ENCODE results near the gene NDUFS1. TPM values are rescaled to one million over a fixed set of nuclear protein-coding genes. Genes with fewer than 3 reads are reported as not detected.

The NDUFS1 gene
- total and polyA plus RNA-seq, 2 of the 8 experiments (the other 6 are each of a cell fraction or from before 2014, with no cell fraction given), result 42.1 to 97.0 TPM

DNA sequence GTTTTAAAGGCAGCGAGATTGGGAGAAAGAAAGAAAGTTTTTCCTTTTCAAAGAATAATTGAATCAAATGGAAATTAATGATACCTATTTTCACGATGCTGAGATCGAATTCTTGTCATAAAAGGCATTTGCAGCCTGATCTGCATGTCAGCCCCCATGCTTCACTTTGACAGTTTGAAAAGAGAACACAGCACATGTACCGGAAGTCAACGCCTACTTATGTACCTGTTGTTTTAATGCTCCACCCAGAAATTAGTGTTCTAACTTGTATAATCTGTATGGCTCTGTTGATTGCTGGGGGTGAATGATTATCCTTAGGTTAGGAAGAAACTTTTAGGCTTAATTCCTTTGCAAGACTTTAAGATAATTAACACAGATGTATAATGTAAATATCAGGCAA, 31.4 kb upstream of the NDUFS1 start:
- Histone ChIP-seq H3K36me3 (ENCODE audit: control insufficient read depth in 2 of 4, insufficient read depth in 4 of 4, low read length in 3 of 4) (no peaks in the 10 kb centered on the region), H2AFZ (ENCODE audit: low read length) (no peak overlapping the region), H3K4me2 (ENCODE audit: insufficient read depth in 1 of 2, low read depth in 2 of 2, low read length in 2 of 2) (no peak overlapping the region), H3K9ac (replicated peaks in 1 of 4; ENCODE audit: extremely low read depth in 1 of 4, low read depth in 3 of 4, low read length in 3 of 4) (no peak overlapping the region), H2BK12ac (ENCODE audit: low read depth, low read length) (no peak overlapping the region), H3K23ac (ENCODE audit: insufficient read length) (no peak overlapping the region), H3K56ac (replicated peaks; ENCODE audit: insufficient read length, low read depth, low read length) (no peak overlapping the region), H2BK120ac (replicated peaks; ENCODE audit: low read depth, low read length) (no peak overlapping the region), H3K18ac (ENCODE audit: extremely low read depth, low read length) (no peak overlapping the region), H3K14ac (ENCODE audit: insufficient read length) (no peak overlapping the region), H4K5ac (ENCODE audit: insufficient read length, low read depth, low read length) (no peak overlapping the region), H4K91ac (replicated peaks; ENCODE audit: insufficient read length, low read length) (no peak overlapping the region), H2BK5ac (ENCODE audit: low read depth, low read length) (no peak overlapping the region), H2BK20ac (ENCODE audit: low read length) (no peak overlapping the region), H3K23me2 (ENCODE audit: low read depth, low read length) (peaks cover 2% of the 10 kb centered on the region; the same call in 1 of the 2 replicates), H4K8ac (ENCODE audit: extremely low read depth, insufficient read depth, low read length) (no peak overlapping the region), H3K79me1 (ENCODE audit: low read depth, low read length) (no peaks in the 10 kb centered on the region), H4K20me1 (replicated peaks in 1 of 2; ENCODE audit: control insufficient read depth in 1 of 2, insufficient read depth in 2 of 2, low read length in 2 of 2) (no peaks in the 10 kb centered on the region), H3K4me1 (replicated peaks in 1 of 4; ENCODE audit: control insufficient read depth in 3 of 4, insufficient read depth in 4 of 4, low read length in 3 of 4) (no peaks in the 10 kb centered on the region), H3K27me3 (replicated peaks in 1 of 4; ENCODE audit: control insufficient read depth in 3 of 4, extremely low read depth in 1 of 4, insufficient read depth in 3 of 4, low read length in 3 of 4) (no peaks in the 10 kb centered on the region), H3K79me2 (ENCODE audit: control insufficient read depth in 1 of 2, insufficient read depth in 2 of 2, low read length in 2 of 2) (no peaks in the 10 kb centered on the region), H3K9me3 (ENCODE audit: insufficient read depth in 2 of 2, low read depth in 1 of 2, low read length in 1 of 2) (no peaks in the 10 kb centered on the region), H3K27ac (ENCODE audit: low read depth, low read length) (no peak overlapping the region), H3K4ac (replicated peaks; ENCODE audit: insufficient read length, low read depth, low read length) (no peak overlapping the region), H3K4me3 (ENCODE audit: extremely low read depth in 1 of 4, insufficient read depth in 2 of 4, low read depth in 3 of 4, low read length in 4 of 4) (no peak overlapping the region), H2AK5ac (ENCODE audit: low read depth, low read length) (no peak overlapping the region), H2BK15ac (ENCODE audit: low read length) (no peak overlapping the region)
- ChIA-PET POLR2A (ENCODE audit: partially characterized antibody) (no interaction called here), CTCF (ENCODE audit: partially characterized antibody) (no interaction called here)
- DNase-seq (ENCODE audit: low read depth in 1 of 2, low spot score in 2 of 2) (no peak), FAIRE-seq (no peak)
- 87% methylated on average over 5 of the region's 5 CpGs; no CpG with 5 or more reads in 1 of the 2 experiments for WGBS, 2 experiments (ENCODE audit: extremely low coverage in 1 of 2, insufficient coverage in 1 of 2, insufficient read length in 1 of 2, insufficient replicate concordance in 2 of 2, low coverage in 1 of 2, low lambda C conversion rate in 2 of 2, missing lambda C conversion rate in 1 of 2)
- TF ChIP-seq TAF1 (IDR thresholded peaks at IDR 0.05; ENCODE audit: low read depth, low read length) (no peak), RFX5 (IDR thresholded peaks at IDR 0.05; ENCODE audit: borderline replicate concordance, low read depth, low read length) (no peak), SIX5 (IDR thresholded peaks at IDR 0.05; ENCODE audit: low read depth, low read length) (no peak), POLR2AphosphoS5 (IDR thresholded peaks at IDR 0.05; ENCODE audit: low read depth, low read length) (no peak), HDAC6 (IDR thresholded peaks at IDR 0.05; ENCODE audit: low read depth, low read length) (no peak), POU5F1 (IDR thresholded peaks at IDR 0.05; ENCODE audit: low read depth, low read length) (no peak), FOSL1 (IDR thresholded peaks at IDR 0.05; ENCODE audit: insufficient read depth, low read depth, low read length) (no peak), RXRA (IDR thresholded peaks at IDR 0.05; ENCODE audit: insufficient read depth, low read depth, low read length) (no peak), ZNF274 (IDR thresholded peaks at IDR 0.05; ENCODE audit: borderline replicate concordance, extremely low read depth, low read length) (no peak), PHF8 (conservative IDR thresholded peaks at IDR 0.05; ENCODE audit: low read depth, low read length) (no peak), RBBP5 (IDR thresholded peaks at IDR 0.05; ENCODE audit: borderline replicate concordance, low read depth, low read length) (no peak), SUZ12 (IDR thresholded peaks at IDR 0.05; ENCODE audit: low read length) (no peak), EGR1 (IDR thresholded peaks at IDR 0.05; ENCODE audit: borderline replicate concordance, low read depth, low read length) (no peak), GABPA (IDR thresholded peaks at IDR 0.05; ENCODE audit: borderline replicate concordance, insufficient read depth, low read length) (no peak), JUND (IDR thresholded peaks at IDR 0.05; ENCODE audit: low read length) (no peak)

Data from H1 (cell line).